Activated CD8-positive, alpha-beta T cell treated with anti-CD3 and anti-CD28 coated beads, Interleukin-2, amount 10 ng/mL, durations not matched to agents 7 days and 5 days (primary cell): ENCODE results near the gene TAF6L. TPM values are rescaled to one million over a fixed set of nuclear protein-coding genes. Genes with fewer than 3 reads are reported as not detected.
"Not testable (repeated sequence)": the region's sequence is repeated elsewhere in the genome, so short reads cannot be mapped to it uniquely, and the experiment has no call there.

Experiments
- ATAC-seq: fragments of 150-1000 bp; cut with Tn5 transposase; one replicate; pipeline ENCODE4 v1.10.0; 2021; ENCODE audit warnings: moderate library complexity
- CTCF ChIA-PET: fragments of 350-600 bp; sonication (Branson Sonifier 250); formaldehyde crosslinking; loops from one replicate; lab custom pipeline; 2021; ENCODE audit warnings: antibody characterized with exemption; lab: Charles Lee
- POLR2A ChIA-PET: fragments of 350-600 bp; sonication (Branson Sonifier 250); formaldehyde crosslinking; loops from one replicate; lab custom pipeline; 2021; ENCODE audit warnings: antibody characterized with exemption; lab: Charles Lee
- DNase-seq: peaks from one replicate; pipeline ENCODE4 v3.0.0-alpha.2; 2020
- H3K27ac Mint-ChIP-seq: one replicate; pipeline ENCODE4 v1.8.0; 2021; ENCODE audit warnings: mild to moderate bottlenecking, mixed read lengths
- H3K27me3 Mint-ChIP-seq: one replicate; pipeline ENCODE4 v1.8.0; 2021; ENCODE audit warnings: low read depth, mixed read lengths
- H3K36me3 Mint-ChIP-seq: one replicate; pipeline ENCODE4 v1.8.0; 2021; ENCODE audit warnings: low read depth, mixed read lengths
- H3K4me1 Mint-ChIP-seq: one replicate; pipeline ENCODE4 v1.8.0; 2021; ENCODE audit warnings: low read depth, mixed read lengths
- H3K4me3 Mint-ChIP-seq: one replicate; pipeline ENCODE4 v1.8.0; 2021; ENCODE audit warnings: mild to moderate bottlenecking, mixed read lengths
- H3K9me3 Mint-ChIP-seq: one replicate; pipeline ENCODE4 v1.8.0; 2022; ENCODE audit warnings: mixed read lengths; ENCODE audit not compliant: insufficient read depth
- total RNA-seq, 2 experiments: library from RNA; stranded (reverse); gene quantifications; one replicate each; pipeline ENCODE4 v1.2.3, GENCODE V29; 2021

TAF6L gene
- total RNA-seq, 2 experiments from 2014 or later: 21.8 to 23.7 TPM

DNA sequence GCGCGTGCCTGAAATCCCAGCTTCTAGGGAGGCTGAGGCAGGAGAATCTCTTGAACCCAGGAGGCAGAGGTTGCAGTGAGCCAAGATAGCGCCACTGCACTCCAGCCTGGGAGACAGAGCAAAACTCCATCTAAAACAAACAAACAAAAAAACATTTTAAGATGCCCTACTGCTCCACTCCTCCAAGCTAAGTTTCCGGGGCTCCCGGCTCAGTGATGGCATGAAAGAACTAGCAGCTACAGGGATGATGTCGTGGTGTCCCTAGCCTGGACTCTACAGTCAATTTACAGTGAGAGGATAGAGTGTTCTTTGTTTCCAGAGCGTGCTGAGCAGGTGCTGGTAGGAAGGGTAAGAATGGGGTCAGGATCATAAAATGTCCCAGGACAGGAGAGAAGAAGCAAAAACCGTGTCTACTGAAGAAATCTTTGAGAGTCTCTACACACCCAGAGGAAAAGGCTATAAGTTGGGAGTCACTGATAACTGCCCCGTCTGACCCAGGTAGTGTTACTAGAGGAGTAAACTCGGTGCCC, 16.0 kb upstream of the TAF6L start:
- H3K27me3 Mint-ChIP-seq: no peaks in the 10 kb centered on the region
- ChIA-PET POLR2A (interaction anchor here (1.3 to 4.8 kb wide), 5 partner anchors 14 to 100 kb away, joined by 3 to 48 read pairs (median 14); partner anchors contain the start of gene TMEM179B), CTCF (interaction anchor here (2.2 to 3.8 kb wide), 3 partner anchors 13 to 32 kb away, joined by 14 to 47 read pairs (median 22); partner anchors contain the start of genes TMEM179B and TTC9C)
- ATAC-seq: no peak
- DNase-seq: no peak
- peaks cover 22% of the 10 kb centered on the region for H3K4me1 Mint-ChIP-seq
- H3K9me3 Mint-ChIP-seq: no peaks in the 10 kb centered on the region
- H3K4me3 Mint-ChIP-seq: peak overlapping the region; percentile 94
- H3K27ac Mint-ChIP-seq: peak overlapping the region; percentile 10
- peaks cover 7% of the 10 kb centered on the region for H3K36me3 Mint-ChIP-seq

DNA sequence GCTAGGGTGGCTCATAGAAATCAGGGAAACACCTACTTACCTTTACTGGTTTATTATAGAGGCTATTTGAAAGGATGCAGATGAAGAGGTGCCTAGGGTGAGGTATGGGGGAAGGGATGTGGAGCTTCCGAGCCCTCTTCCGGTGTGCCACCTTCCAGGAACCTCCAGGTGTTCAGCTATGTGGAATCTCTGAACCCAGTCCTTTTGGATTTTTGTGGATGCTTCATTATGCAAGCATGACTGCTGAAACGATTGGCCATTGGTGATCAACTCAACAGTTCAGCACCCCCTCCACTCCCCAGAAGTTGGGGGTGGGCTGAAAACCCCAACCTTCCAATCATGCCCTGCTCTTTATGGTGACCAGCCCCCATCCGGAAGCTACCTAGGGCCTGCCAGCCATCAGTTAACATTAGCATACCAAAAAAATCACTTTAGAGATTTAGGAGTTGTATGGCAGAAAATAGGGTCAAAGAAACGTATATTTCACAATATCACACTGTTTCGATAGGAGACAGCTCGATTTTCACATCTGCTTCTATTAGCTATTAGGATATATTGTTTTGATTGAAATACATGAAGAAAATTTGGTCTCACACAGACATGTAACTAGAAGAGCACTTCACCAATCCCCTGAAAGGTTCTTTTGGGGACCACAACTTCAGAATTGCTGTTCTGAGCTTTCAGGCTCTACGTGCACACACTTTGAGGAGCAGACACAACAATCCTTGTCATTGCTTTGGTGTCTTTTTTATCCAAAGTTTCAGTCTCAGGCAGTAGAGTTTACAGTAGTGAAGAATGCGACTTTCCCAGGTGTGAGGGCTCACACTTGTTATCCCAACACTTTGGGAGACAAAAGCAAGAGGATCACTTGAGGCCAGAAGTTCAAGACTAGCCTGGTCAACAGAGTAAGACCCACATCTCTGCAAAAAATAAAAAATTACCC, 13.1 kb upstream of the TAF6L start:
- Mint-ChIP-seq H3K36me3 (peaks cover 5% of the 10 kb centered on the region), H3K27me3 (no peaks in the 10 kb centered on the region), H3K4me1 (peaks cover 24% of the 10 kb centered on the region), H3K9me3 (no peaks in the 10 kb centered on the region), H3K27ac (no peak overlapping the region), H3K4me3 (no peak overlapping the region)
- ChIA-PET POLR2A (interaction anchor here (0.6 to 2.2 kb wide), 4 partner anchors 20 to 83 kb away, joined by 3 to 9 read pairs (median 3); partner anchors contain the start of genes BSCL2, GNG3 and STX5), CTCF (interaction anchor here (0.9 to 2.3 kb wide), 4 partner anchors 11 to 77 kb away, joined by 3 to 10 read pairs (median 4); no protein-coding TSS in a partner anchor)
- ATAC-seq (no peak), DNase-seq (no peak)

DNA sequence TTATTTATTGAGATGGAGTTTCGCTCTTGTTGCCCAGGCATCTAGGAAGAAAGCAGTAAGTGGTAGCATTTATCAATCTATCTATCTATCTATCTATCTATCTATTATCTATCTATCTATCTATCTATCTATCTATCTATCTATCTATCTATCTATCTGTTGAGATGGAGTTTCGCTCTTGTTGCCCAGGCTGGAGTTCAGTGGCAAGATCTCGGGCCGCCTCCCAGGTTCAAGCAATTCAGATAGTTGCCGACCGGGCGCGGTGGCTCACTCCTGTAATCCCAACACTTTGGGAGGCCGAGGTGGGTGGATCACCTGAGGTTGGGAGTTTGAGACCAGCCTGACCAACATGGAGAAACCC, 10.3 kb upstream of the TAF6L start:
- POLR2A ChIA-PET: interaction anchor here (1.0 to 3.3 kb wide), 9 partner anchors 8 to 120 kb away, joined by 3 to 32 read pairs (median 15); partner anchors contain the start of genes C11orf98, CSKMT, HNRNPUL2 and SLC3A2
- not testable (repeated sequence) for ATAC-seq, H3K36me3 Mint-ChIP-seq, DNase-seq, H3K9me3 Mint-ChIP-seq, H3K27me3 Mint-ChIP-seq
- H3K27ac Mint-ChIP-seq: peak overlapping the region; percentile 84
- H3K4me1 Mint-ChIP-seq: peaks cover 17% of the 10 kb centered on the region
- CTCF ChIA-PET: interaction anchor here (0.8 to 2.9 kb wide), 7 partner anchors 10 to 121 kb away, joined by 3 to 29 read pairs (median 6); partner anchors contain the start of genes C11orf98, CSKMT, HNRNPUL2 and TAF6L
- peak overlapping the region; percentile 83 for H3K4me3 Mint-ChIP-seq

DNA sequence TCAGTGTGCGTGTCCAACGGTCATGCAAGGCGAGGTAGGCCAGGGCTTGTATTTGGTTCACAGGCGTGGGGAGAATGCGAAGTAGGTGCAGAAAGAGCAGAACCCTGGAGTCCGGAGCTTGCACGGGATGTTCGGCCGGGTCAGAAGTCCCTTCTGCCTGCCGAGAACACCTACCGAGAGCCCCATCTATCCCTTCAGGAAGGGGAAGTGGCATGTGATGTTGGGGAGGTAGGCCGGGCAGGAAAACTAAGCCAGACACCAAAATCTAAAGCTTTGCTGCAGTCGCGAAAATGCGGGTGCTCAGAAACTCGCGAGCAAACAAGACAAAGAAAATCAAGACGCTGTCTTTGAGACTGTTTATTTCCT, 435 bp upstream of the TAF6L start:
- Mint-ChIP-seq H3K27me3 (no peaks in the 10 kb centered on the region), H3K27ac (peak overlapping the region; percentile 93), H3K36me3 (peaks cover 24% of the 10 kb centered on the region), H3K4me3 (peak overlapping the region; percentile 91), H3K9me3 (no peaks in the 10 kb centered on the region), H3K4me1 (peaks cover 27% of the 10 kb centered on the region)
- no peak for DNase-seq
- ATAC-seq: peak; percentile 21
- CTCF ChIA-PET: interaction anchor here (0.9 to 14.2 kb wide), 9 partner anchors 9 to 178 kb away, joined by 3 to 144 read pairs (median 5); partner anchors contain the start of genes HNRNPUL2, POLR2G, SLC3A2 and TMEM179B
- POLR2A ChIA-PET: interaction anchor here (0.6 to 4.2 kb wide), 11 partner anchors 9 to 805 kb away, joined by 3 to 54 read pairs (median 6); partner anchors contain the start of genes C11orf98, CSKMT, POLR2G and SLC3A2

DNA sequence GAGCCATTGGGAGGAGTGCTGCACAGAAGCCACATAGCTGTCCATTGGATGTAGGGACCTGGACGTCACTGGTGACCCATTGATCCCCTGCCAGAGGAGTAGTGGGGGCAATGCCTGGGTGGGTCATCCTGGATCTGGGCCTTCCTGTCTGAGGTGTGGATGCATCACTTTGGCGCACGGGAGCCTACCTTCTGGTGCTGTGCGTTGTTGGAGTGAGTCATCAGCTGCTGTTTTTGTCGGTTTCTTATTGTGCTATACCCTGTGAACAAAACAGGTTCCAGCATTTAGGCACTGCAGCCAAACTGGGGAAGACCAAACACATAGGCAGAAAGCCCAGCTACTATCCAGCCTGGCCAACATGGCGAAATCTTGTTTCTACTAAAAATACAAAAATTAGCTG, 3.2 kb downstream of the TAF6L start:
- Mint-ChIP-seq H3K4me1 (peaks cover 36% of the 10 kb centered on the region), H3K36me3 (peaks cover 33% of the 10 kb centered on the region), H3K4me3 (no peak overlapping the region), H3K27ac (no peak overlapping the region), H3K27me3 (no peaks in the 10 kb centered on the region), H3K9me3 (no peaks in the 10 kb centered on the region)
- DNase-seq (no peak), ATAC-seq (no peak)
- ChIA-PET CTCF (interaction anchor here (0.9 to 14.2 kb wide), 4 partner anchors 12 to 89 kb away, joined by 3 to 144 read pairs (median 6); partner anchors contain the start of genes POLR2G and TMEM179B), POLR2A (interaction anchor here (1.1 to 3.9 kb wide), 4 partner anchors 12 to 82 kb away, joined by 3 to 34 read pairs (median 6); partner anchors contain the start of genes TMEM179B and ZBTB3)

DNA sequence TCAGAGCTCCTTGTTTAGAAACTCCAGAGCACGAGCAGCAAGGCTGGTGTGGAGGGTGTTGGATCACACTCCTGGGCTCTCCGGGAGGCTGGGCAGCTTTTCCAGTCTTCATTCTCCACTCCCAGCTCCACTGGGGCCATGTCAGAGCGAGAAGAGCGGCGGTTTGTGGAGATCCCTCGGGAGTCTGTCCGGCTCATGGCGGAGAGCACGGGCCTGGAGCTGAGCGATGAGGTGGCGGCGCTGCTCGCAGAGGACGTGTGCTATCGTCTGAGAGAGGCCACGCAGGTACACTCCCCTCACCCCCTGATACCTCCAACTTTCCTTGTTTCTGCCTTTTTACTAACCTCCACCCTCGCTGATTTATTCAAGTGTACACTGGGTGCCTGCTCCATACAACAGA, 4.5 kb downstream of the TAF6L start:
- ATAC-seq: no peak
- Mint-ChIP-seq H3K4me3 (no peak overlapping the region), H3K27ac (no peak overlapping the region), H3K36me3 (peaks cover 32% of the 10 kb centered on the region), H3K9me3 (no peaks in the 10 kb centered on the region), H3K27me3 (no peaks in the 10 kb centered on the region), H3K4me1 (peaks cover 24% of the 10 kb centered on the region)
- DNase-seq: no peak
- CTCF ChIA-PET: interaction anchor here (0.9 to 14.2 kb wide), 5 partner anchors 11 to 105 kb away, joined by 3 to 144 read pairs (median 4); partner anchors contain the start of genes POLR2G, SLC3A2 and TMEM179B
- POLR2A ChIA-PET: interaction anchor here (0.7 to 1.4 kb wide), 7 partner anchors 12 to 81 kb away, joined by 3 to 8 read pairs (median 3); partner anchors contain the start of genes HNRNPUL2, TMEM179B and ZBTB3

DNA sequence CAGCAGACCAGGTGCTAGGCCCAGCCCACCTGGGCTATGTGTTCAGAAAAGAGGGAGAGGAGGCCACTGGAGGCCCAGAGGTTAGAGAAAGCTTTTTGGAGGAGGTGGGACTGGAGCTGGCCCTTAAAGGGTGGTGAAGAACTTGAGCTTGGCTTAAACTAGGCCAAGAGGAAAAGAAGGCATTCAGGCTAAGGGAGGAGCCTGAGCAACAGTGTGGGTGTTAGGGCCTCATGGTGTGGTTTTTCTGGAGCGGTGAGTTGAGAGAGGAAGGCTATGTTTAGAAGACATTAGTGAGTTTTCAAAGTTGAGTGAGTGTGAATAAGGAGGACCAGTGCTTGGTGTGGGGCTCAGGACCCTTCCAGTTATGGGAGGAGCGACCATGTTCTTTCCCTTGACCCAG, 6.2 kb downstream of the TAF6L start:
- ChIA-PET CTCF (interaction anchor here (1.5 to 14.2 kb wide), 2 partner anchors 9 to 16 kb away, joined by 3 to 144 read pairs; partner anchors contain the start of genes POLR2G and TMEM179B), POLR2A (interaction anchor here (0.6 to 2.6 kb wide), 2 partner anchors 9 to 64 kb away, joined by 4 to 8 read pairs; partner anchors contain the start of gene TMEM179B)
- ATAC-seq: no peak
- Mint-ChIP-seq H3K4me3 (no peak overlapping the region), H3K9me3 (no peaks in the 10 kb centered on the region), H3K36me3 (peaks cover 32% of the 10 kb centered on the region), H3K27me3 (no peaks in the 10 kb centered on the region), H3K27ac (peak overlapping the region; percentile 65), H3K4me1 (peaks cover 20% of the 10 kb centered on the region)
- no peak for DNase-seq

DNA sequence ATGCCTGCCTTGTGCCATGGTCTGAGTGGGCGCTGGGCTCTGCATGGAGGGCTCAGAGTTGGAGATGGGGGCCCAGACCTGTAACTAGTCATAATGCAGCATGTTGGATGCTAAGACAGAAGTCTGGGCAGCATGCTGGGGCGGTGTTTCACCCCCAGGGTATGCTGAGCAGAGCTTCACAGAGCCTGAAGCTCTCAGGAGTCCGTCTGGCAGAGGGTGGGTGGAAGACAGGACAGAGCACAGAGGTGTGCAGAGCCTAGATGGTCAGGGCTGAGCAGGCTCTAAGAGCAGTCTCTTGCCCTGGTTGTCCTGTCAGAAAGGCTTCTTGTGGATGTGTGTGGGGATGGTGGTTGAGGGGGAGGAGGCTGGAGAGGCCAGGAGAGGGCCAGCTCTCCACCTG, 7.2 kb downstream of the TAF6L start:
- DNase-seq (no peak), ATAC-seq (no peak)
- H3K4me1 Mint-ChIP-seq: peaks cover 17% of the 10 kb centered on the region
- H3K27me3 Mint-ChIP-seq: no peaks in the 10 kb centered on the region
- ChIA-PET CTCF (interaction anchor here (0.5 to 14.2 kb wide), 4 partner anchors 8 to 85 kb away, joined by 3 to 144 read pairs (median 4); partner anchors contain the start of genes POLR2G and TMEM179B), POLR2A (interaction anchor here (2.6 kb wide), 1 partner anchor 8 kb away, joined by 8 read pairs; the partner anchor contains the start of gene TMEM179B)
- H3K27ac Mint-ChIP-seq: peak overlapping the region; percentile 6
- H3K4me3 Mint-ChIP-seq: no peak overlapping the region
- peaks cover 38% of the 10 kb centered on the region for H3K36me3 Mint-ChIP-seq
- H3K9me3 Mint-ChIP-seq: no peaks in the 10 kb centered on the region

DNA sequence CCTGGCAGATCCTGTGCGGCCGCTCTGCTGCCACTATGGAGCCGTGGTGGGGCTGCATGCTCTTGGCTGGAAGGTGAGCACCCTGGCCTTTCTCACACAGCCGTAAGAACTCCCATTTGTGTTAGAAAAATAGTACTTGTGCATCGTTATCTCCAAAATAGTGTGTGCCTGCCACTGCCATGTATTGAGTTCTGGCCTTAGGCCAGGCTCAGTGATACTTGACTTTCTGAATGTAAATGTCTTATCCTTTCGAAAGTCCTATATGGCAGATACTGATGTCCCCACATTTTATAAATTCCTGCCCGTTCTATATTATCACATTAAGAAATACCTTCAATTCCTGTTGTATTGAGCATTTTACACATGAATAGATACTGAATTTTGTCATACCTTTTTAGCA, 11.6 kb downstream of the TAF6L start:
- H3K36me3 Mint-ChIP-seq: peaks cover 36% of the 10 kb centered on the region
- no peak overlapping the region for H3K4me3 Mint-ChIP-seq
- H3K4me1 Mint-ChIP-seq: peaks cover 15% of the 10 kb centered on the region
- ATAC-seq: no peak
- DNase-seq: no peak
- H3K27me3 Mint-ChIP-seq: no peaks in the 10 kb centered on the region
- no peaks in the 10 kb centered on the region for H3K9me3 Mint-ChIP-seq
- CTCF ChIA-PET: interaction anchor here (7.9 kb wide), 1 partner anchor 10 kb away, joined by 144 read pairs; the partner anchor contains the start of gene TAF6L
- POLR2A ChIA-PET: no interaction called here
- H3K27ac Mint-ChIP-seq: no peak overlapping the region

DNA sequence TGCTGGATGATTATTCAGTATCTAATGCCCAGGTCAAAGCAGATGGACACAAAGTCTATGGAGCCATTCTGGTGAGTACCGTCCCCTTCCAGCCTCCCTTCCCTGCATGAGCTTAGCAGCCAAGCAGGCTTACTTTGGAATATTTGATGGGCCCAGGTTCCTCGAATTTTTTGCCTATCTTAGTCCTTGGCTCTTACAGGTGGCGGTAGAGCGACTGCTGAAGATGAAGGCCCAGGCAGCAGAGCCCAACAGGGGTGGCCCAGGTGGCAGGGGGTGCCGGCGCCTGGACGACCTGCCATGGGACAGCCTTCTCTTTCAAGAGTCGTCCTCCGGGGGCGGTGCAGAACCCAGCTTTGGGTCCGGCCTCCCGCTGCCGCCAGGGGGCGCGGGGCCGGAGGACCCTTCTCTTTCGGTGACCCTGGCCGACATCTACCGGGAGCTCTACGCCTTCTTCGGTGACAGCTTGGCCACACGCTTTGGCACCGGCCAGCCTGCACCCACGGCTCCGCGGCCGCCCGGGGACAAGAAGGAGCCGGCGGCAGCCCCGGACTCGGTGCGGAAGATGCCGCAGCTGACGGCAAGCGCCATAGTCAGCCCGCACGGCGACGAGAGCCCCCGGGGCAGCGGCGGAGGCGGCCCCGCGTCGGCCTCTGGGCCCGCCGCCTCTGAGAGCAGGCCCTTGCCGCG, 15.3 kb downstream of the TAF6L start:
- Mint-ChIP-seq H3K27ac (peak overlapping the region; percentile 91), H3K36me3 (peaks cover 60% of the 10 kb centered on the region), H3K27me3 (no peaks in the 10 kb centered on the region), H3K4me3 (peak overlapping the region; percentile 79), H3K9me3 (no peaks in the 10 kb centered on the region), H3K4me1 (peaks cover 42% of the 10 kb centered on the region)
- POLR2A ChIA-PET: interaction anchor here (0.6 to 7.8 kb wide), 26 partner anchors 9 to 1503 kb away, joined by 3 to 190 read pairs (median 6); partner anchors contain the start of genes EEF1G, HNRNPUL2, NXF1 and POLR2G
- peak; percentile 69 for ATAC-seq
- CTCF ChIA-PET: interaction anchor here (0.9 to 7.9 kb wide), 53 partner anchors 10 to 362 kb away, joined by 3 to 144 read pairs (median 6); partner anchors contain the start of genes C11orf98, CSKMT, HNRNPUL2 and LBHD1
- peak; percentile 91 for DNase-seq
